Fibroblast of villous mesenchyme (primary cell): ENCODE data around the gene TTLL12. TPM values are rescaled to one million over a fixed set of nuclear protein-coding genes. Genes with fewer than 3 reads are reported as not detected.

Experiments used
- DNase-seq: peaks from one replicate; pipeline ENCODE4 v3.0.0-alpha.2; 2010; ENCODE audit warnings: low read depth
- H3K4me3 ChIP-seq: 2 replicates; pipeline ENCODE4 v1.5.1; 2011; ENCODE audit warnings: low read depth, mild to moderate bottlenecking, low read length
- CTCF ChIP-seq: IDR thresholded peaks from 2 replicates; pipeline ENCODE4 v1.5.1; 2012; ENCODE audit warnings: low read depth, mild to moderate bottlenecking, low read length; ENCODE audit not compliant: insufficient read depth
- total RNA-seq: library from RNA; depleted of rRNA; stranded (reverse); fragments of >200 nt; gene quantifications from 2 replicates; pipeline ENCODE4 v1.2.3, GENCODE V29; 2012

The TTLL12 gene
- total RNA-seq, 1 donor: 22.9 TPM

GRCh38 chr22:43118953-43119458 lies 67.9 kb downstream of the TTLL12 start:
- DNase-seq: peak; percentile 27
- no peak for TF ChIP-seq CTCF
- no peak overlapping the region for H3K4me3 ChIP-seq

- DNase-seq: no peak
- no peak for TF ChIP-seq CTCF
- H3K4me3 ChIP-seq: no peak overlapping the region
These were observed 68.7 kb downstream of the TTLL12 start for GRCh38 chr22:43118024-43118849.

- TF ChIP-seq CTCF: no peak
- DNase-seq: no peak
- no peak overlapping the region for H3K4me3 ChIP-seq
These were observed 70.0 kb downstream of the TTLL12 start for GRCh38 chr22:43116932-43117331.

Other genes with a start within 250 kb of the TTLL12 start
- 43.8 and 53.1 TPM in 2 replicates for gene PACSIN2, start 172.0 kb downstream of the TTLL12 start, total RNA-seq
- gene TTLL1, start 97.7 kb downstream of the TTLL12 start, total RNA-seq: 8.2 and 11.0 TPM in 2 replicates
- gene BIK, start 76.4 kb downstream of the TTLL12 start, total RNA-seq: 0.86 TPM in 1 of 2 replicates, not detected in the other
- 13.8 and 14.8 TPM in 2 replicates for gene MCAT, start 43.7 kb downstream of the TTLL12 start, total RNA-seq
- 177 and 221 TPM in 2 replicates for gene TSPO, start 35.6 kb downstream of the TTLL12 start, total RNA-seq
- not detected in 2 replicates for gene SCUBE1, start 156.2 kb upstream of the TTLL12 start, total RNA-seq
- gene MPPED1, start 224.9 kb upstream of the TTLL12 start, total RNA-seq: not detected in 2 replicates